ENCODE results near the gene MYO18A.

MYO18A gene

DNA sequence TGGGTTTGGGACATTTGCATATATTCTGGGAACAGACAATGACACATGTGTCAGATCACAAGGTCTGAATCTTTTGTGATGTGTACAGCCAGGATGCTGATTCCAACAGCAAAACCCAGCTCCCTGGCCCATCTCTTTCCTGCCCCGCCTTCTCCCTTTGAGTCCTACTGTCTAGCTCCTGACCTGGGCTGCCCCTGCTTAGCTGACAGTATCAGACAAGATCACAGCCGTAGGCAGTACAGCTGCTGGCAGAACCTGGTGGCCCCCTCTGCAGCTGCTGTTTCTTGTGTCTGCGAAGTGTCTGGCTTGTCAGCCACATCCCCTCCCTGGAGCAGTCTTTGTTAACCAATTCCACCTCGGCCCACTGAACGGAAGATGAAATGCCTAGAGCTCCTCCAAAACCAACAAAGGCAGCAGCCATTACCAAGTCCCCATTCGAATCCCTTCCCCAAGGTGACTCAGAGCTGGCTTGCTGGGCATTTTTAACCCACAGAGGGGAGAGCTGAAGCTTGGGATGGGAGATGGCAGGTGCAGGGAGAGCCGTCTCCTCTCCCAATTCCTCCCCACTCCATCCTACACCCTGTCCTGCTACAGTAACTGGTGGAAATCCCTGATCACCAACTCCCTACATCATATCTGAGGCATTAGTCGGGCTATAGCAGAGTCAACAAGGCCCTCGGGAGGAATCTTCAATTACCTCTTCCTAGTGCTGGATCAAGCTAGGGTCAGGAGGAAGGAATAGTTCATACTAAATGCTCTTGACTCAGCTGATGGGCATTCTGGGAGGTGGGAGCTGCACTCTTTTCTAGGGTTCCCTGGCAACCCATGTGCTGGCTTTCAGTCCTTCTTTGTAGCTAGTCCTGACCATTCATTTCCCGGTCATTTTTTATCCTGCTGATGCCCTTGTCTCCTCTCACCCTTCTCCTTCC is 131.5 kb downstream of the MYO18A start:
- no peaks in the 10 kb centered on the region for H3K27me3 ChIP-seq (ENCODE audit: insufficient read depth, poor library complexity, severe bottlenecking)
- TF ChIP-seq CTCF (IDR thresholded peaks at IDR 0.05; ENCODE audit: insufficient read depth, low read length) (no peak), SPI1 (IDR thresholded peaks at IDR 0.05; ENCODE audit: borderline replicate concordance, low read depth) (no peak), POLR2AphosphoS5 (IDR thresholded peaks at IDR 0.05; ENCODE audit: low read depth) (no peak), GABPA (IDR thresholded peaks at IDR 0.05; ENCODE audit: low read depth) (no peak)
- TF ChIP-seq, protein P1, sequence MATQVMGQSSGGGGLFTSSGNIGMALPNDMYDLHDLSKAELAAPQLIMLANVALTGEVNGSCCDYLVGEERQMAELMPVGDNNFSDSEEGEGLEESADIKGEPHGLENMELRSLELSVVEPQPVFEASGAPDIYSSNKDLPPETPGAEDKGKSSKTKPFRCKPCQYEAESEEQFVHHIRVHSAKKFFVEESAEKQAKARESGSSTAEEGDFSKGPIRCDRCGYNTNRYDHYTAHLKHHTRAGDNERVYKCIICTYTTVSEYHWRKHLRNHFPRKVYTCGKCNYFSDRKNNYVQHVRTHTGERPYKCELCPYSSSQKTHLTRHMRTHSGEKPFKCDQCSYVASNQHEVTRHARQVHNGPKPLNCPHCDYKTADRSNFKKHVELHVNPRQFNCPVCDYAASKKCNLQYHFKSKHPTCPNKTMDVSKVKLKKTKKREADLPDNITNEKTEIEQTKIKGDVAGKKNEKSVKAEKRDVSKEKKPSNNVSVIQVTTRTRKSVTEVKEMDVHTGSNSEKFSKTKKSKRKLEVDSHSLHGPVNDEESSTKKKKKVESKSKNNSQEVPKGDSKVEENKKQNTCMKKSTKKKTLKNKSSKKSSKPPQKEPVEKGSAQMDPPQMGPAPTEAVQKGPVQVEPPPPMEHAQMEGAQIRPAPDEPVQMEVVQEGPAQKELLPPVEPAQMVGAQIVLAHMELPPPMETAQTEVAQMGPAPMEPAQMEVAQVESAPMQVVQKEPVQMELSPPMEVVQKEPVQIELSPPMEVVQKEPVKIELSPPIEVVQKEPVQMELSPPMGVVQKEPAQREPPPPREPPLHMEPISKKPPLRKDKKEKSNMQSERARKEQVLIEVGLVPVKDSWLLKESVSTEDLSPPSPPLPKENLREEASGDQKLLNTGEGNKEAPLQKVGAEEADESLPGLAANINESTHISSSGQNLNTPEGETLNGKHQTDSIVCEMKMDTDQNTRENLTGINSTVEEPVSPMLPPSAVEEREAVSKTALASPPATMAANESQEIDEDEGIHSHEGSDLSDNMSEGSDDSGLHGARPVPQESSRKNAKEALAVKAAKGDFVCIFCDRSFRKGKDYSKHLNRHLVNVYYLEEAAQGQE (IDR thresholded peaks at IDR 0.05; ENCODE audit: insufficient replicate concordance, low read depth) = no peak
- no peak for DNase-seq (ENCODE audit: low read depth in 1 of 2, low spot score in 1 of 2)

DNA sequence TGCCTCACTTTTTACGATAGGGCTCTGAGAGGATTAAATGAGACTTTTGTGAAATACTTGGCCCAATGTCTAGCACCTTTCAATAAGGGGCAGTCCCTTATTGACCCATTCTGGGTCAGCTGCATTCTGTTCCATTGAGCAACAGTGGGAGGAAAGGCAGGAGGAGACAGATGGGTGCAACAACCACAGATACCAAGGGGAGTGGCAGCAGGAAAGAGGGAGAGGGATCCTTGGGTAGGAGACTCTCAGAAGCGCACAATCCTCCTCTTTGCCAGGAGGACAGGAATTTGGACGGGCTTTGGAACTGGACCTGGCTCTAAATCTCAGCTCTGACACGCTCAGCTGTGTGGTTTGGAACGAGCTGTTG is 133.7 kb downstream of the MYO18A start:
- no peak overlapping the region for H3K4me3 ChIP-seq (replicated peaks; ENCODE audit: insufficient read depth, low read length)
- peak in 1 of 2 experiments; percentile 23 for DNase-seq (ENCODE audit: low read depth in 1 of 2, low spot score in 1 of 2)
- no peak overlapping the region for H3K27ac ChIP-seq (replicated peaks)
- no peaks in the 10 kb centered on the region for H3K27me3 ChIP-seq (ENCODE audit: insufficient read depth, poor library complexity, severe bottlenecking)
- no peak for TF ChIP-seq POLR2AphosphoS5 (IDR thresholded peaks at IDR 0.05; ENCODE audit: low read depth)
- TF ChIP-seq, protein P1 (IDR thresholded peaks at IDR 0.05; ENCODE audit: insufficient replicate concordance, low read depth) = no peak
- no peak for TF ChIP-seq GABPA (IDR thresholded peaks at IDR 0.05; ENCODE audit: low read depth)
- TF ChIP-seq CTCF (IDR thresholded peaks at IDR 0.05; ENCODE audit: insufficient read depth, low read length) = no peak
- no peak for TF ChIP-seq SPI1 (IDR thresholded peaks at IDR 0.05; ENCODE audit: borderline replicate concordance, low read depth)

More for the DNA sequence above, 131.5 kb downstream of the MYO18A start:
- no peak overlapping the region for H3K4me3 ChIP-seq (replicated peaks; ENCODE audit: insufficient read depth, low read length)
- H3K27ac ChIP-seq (replicated peaks) = no peak overlapping the region

- Histone ChIP-seq H3K27ac (replicated peaks) (no peak overlapping the region), H3K4me3 (replicated peaks; ENCODE audit: insufficient read depth, low read length) (no peak overlapping the region), H3K27me3 (ENCODE audit: insufficient read depth, poor library complexity, severe bottlenecking) (no peaks in the 10 kb centered on the region)
- DNase-seq (ENCODE audit: low read depth in 1 of 2, low spot score in 1 of 2) = no peak
- TF ChIP-seq, protein P1 (IDR thresholded peaks at IDR 0.05; ENCODE audit: insufficient replicate concordance, low read depth) = no peak
- TF ChIP-seq SPI1 (IDR thresholded peaks at IDR 0.05; ENCODE audit: borderline replicate concordance, low read depth) (0 out of 2 replicates have a peak, but pooled peaks have one; percentile 3), POLR2AphosphoS5 (IDR thresholded peaks at IDR 0.05; ENCODE audit: low read depth) (no peak), CTCF (IDR thresholded peaks at IDR 0.05; ENCODE audit: insufficient read depth, low read length) (no peak), GABPA (IDR thresholded peaks at IDR 0.05; ENCODE audit: low read depth) (no peak)
Measured at GRCh38 chr17:29045734-29046472, 134.3 kb downstream of the MYO18A start.
